ENCODE measurements around the gene RAMP2. TPM values are rescaled to one million over a fixed set of nuclear protein-coding genes. Genes with fewer than 3 reads are reported as not detected.

RAMP2 gene
- total RNA-seq, 1 experiment from 2014 or later: 10.9 TPM

- TF ChIP-seq ZMAT4 (CRISPR knock-in tag; IDR thresholded peaks at IDR 0.05) (no peak), ZBTB21 (CRISPR knock-in tag; IDR thresholded peaks at IDR 0.05; ENCODE audit: borderline replicate concordance) (no peak)
- TF ChIP-seq, protein P1, sequence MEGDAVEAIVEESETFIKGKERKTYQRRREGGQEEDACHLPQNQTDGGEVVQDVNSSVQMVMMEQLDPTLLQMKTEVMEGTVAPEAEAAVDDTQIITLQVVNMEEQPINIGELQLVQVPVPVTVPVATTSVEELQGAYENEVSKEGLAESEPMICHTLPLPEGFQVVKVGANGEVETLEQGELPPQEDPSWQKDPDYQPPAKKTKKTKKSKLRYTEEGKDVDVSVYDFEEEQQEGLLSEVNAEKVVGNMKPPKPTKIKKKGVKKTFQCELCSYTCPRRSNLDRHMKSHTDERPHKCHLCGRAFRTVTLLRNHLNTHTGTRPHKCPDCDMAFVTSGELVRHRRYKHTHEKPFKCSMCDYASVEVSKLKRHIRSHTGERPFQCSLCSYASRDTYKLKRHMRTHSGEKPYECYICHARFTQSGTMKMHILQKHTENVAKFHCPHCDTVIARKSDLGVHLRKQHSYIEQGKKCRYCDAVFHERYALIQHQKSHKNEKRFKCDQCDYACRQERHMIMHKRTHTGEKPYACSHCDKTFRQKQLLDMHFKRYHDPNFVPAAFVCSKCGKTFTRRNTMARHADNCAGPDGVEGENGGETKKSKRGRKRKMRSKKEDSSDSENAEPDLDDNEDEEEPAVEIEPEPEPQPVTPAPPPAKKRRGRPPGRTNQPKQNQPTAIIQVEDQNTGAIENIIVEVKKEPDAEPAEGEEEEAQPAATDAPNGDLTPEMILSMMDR (IDR thresholded peaks at IDR 0.05): no peak
- TF ChIP-seq, protein P2, sequence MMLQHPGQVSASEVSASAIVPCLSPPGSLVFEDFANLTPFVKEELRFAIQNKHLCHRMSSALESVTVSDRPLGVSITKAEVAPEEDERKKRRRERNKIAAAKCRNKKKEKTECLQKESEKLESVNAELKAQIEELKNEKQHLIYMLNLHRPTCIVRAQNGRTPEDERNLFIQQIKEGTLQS (CRISPR knock-in tag; conservative IDR thresholded peaks at IDR 0.05): no peak
Measured at GRCh38 chr17:42795061-42795460, 34.0 kb downstream of the RAMP2 start (continued).

GRCh38 chr17:42795465-42795864 is 34.4 kb downstream of the RAMP2 start:
- no peak for TF ChIP-seq E2F1 (CRISPR knock-in tag; IDR thresholded peaks at IDR 0.05)
- TF ChIP-seq ZNF263 (CRISPR knock-in tag; IDR thresholded peaks at IDR 0.05; ENCODE audit: low read depth): no peak
- no peak for TF ChIP-seq NFE2L1 (CRISPR knock-in tag; IDR thresholded peaks at IDR 0.05)
- no peak for TF ChIP-seq ZNF232 (CRISPR knock-in tag; IDR thresholded peaks at IDR 0.05)
- no peak for TF ChIP-seq IRF1 (CRISPR knock-in tag; IDR thresholded peaks at IDR 0.05)
- no peak for TF ChIP-seq CBFB (CRISPR knock-in tag; IDR thresholded peaks at IDR 0.05; ENCODE audit: low read depth)
- TF ChIP-seq ELF4 (CRISPR knock-in tag; IDR thresholded peaks at IDR 0.05; ENCODE audit: low read depth): no peak
- TF ChIP-seq ERG (CRISPR knock-in tag; IDR thresholded peaks at IDR 0.05): no peak
- no peak for TF ChIP-seq TEAD1 (CRISPR knock-in tag; IDR thresholded peaks at IDR 0.05)
- TF ChIP-seq, protein P3, sequence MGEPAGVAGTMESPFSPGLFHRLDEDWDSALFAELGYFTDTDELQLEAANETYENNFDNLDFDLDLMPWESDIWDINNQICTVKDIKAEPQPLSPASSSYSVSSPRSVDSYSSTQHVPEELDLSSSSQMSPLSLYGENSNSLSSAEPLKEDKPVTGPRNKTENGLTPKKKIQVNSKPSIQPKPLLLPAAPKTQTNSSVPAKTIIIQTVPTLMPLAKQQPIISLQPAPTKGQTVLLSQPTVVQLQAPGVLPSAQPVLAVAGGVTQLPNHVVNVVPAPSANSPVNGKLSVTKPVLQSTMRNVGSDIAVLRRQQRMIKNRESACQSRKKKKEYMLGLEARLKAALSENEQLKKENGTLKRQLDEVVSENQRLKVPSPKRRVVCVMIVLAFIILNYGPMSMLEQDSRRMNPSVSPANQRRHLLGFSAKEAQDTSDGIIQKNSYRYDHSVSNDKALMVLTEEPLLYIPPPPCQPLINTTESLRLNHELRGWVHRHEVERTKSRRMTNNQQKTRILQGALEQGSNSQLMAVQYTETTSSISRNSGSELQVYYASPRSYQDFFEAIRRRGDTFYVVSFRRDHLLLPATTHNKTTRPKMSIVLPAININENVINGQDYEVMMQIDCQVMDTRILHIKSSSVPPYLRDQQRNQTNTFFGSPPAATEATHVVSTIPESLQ (CRISPR knock-in tag; IDR thresholded peaks at IDR 0.05): no peak
- no peak for TF ChIP-seq FOXJ3 (CRISPR knock-in tag; IDR thresholded peaks at IDR 0.05; ENCODE audit: borderline replicate concordance)
- TF ChIP-seq FOXK1 (CRISPR knock-in tag; IDR thresholded peaks at IDR 0.05): no peak
- TF ChIP-seq, protein P4, sequence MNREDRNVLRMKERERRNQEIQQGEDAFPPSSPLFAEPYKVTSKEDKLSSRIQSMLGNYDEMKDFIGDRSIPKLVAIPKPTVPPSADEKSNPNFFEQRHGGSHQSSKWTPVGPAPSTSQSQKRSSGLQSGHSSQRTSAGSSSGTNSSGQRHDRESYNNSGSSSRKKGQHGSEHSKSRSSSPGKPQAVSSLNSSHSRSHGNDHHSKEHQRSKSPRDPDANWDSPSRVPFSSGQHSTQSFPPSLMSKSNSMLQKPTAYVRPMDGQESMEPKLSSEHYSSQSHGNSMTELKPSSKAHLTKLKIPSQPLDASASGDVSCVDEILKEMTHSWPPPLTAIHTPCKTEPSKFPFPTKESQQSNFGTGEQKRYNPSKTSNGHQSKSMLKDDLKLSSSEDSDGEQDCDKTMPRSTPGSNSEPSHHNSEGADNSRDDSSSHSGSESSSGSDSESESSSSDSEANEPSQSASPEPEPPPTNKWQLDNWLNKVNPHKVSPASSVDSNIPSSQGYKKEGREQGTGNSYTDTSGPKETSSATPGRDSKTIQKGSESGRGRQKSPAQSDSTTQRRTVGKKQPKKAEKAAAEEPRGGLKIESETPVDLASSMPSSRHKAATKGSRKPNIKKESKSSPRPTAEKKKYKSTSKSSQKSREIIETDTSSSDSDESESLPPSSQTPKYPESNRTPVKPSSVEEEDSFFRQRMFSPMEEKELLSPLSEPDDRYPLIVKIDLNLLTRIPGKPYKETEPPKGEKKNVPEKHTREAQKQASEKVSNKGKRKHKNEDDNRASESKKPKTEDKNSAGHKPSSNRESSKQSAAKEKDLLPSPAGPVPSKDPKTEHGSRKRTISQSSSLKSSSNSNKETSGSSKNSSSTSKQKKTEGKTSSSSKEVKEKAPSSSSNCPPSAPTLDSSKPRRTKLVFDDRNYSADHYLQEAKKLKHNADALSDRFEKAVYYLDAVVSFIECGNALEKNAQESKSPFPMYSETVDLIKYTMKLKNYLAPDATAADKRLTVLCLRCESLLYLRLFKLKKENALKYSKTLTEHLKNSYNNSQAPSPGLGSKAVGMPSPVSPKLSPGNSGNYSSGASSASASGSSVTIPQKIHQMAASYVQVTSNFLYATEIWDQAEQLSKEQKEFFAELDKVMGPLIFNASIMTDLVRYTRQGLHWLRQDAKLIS (CRISPR knock-in tag; IDR thresholded peaks at IDR 0.05; ENCODE audit: borderline replicate concordance): no peak
- TF ChIP-seq ZNF396 (CRISPR knock-in tag; IDR thresholded peaks at IDR 0.05; ENCODE audit: borderline replicate concordance): no peak
- TF ChIP-seq, protein P5, sequence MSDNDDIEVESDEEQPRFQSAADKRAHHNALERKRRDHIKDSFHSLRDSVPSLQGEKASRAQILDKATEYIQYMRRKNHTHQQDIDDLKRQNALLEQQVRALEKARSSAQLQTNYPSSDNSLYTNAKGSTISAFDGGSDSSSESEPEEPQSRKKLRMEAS (CRISPR knock-in tag; IDR thresholded peaks at IDR 0.05): no peak
- no peak for DNase-seq (ENCODE audit: low spot score)
- H3K9me3 Mint-ChIP-seq: peaks cover 6% of the 10 kb centered on the region
- no peak overlapping the region for H3K4me3 Mint-ChIP-seq
- no peak overlapping the region for H3K27ac Mint-ChIP-seq
- H3K4me1 Mint-ChIP-seq: peaks cover 6% of the 10 kb centered on the region; the same call in 1 of the 2 replicates
- H3K27me3 Mint-ChIP-seq (ENCODE audit: low read depth): peaks cover 27% of the 10 kb centered on the region
- no peak for ATAC-seq
- CTCF ChIA-PET: interaction anchor here (0.6 to 1.2 kb wide), 2 partner anchors 32 to 268 kb away, joined by 3 to 5 read pairs; no protein-coding TSS in a partner anchor
- POLR2A ChIA-PET: no interaction called here
- H3K36me3 Mint-ChIP-seq: peaks cover 8% of the 10 kb centered on the region
